ENCODE results near the gene GDI2.

DNA sequence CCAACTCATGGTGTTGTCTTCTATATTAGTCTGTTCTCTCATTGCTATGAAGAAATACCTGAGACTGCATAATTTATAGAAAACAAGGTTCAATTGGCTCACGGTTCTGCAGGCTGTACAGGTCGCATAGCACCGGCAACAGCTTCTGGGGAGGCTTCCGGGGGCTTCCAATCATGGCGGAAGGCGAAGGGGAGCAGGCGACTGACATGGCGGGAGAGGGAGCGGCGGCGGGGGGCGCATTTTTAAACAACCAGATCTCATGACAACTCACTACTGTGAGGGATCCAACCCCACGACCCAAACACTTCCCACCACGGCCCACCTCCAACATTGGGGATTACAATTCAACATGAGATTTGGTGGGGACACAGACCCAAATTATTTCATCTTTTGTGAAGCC is 28.7 kb upstream of the GDI2 start:
- no peak for TF ChIP-seq BCL6 (CRISPR knock-in tag; IDR thresholded peaks at IDR 0.05)
- TF ChIP-seq, protein P1, sequence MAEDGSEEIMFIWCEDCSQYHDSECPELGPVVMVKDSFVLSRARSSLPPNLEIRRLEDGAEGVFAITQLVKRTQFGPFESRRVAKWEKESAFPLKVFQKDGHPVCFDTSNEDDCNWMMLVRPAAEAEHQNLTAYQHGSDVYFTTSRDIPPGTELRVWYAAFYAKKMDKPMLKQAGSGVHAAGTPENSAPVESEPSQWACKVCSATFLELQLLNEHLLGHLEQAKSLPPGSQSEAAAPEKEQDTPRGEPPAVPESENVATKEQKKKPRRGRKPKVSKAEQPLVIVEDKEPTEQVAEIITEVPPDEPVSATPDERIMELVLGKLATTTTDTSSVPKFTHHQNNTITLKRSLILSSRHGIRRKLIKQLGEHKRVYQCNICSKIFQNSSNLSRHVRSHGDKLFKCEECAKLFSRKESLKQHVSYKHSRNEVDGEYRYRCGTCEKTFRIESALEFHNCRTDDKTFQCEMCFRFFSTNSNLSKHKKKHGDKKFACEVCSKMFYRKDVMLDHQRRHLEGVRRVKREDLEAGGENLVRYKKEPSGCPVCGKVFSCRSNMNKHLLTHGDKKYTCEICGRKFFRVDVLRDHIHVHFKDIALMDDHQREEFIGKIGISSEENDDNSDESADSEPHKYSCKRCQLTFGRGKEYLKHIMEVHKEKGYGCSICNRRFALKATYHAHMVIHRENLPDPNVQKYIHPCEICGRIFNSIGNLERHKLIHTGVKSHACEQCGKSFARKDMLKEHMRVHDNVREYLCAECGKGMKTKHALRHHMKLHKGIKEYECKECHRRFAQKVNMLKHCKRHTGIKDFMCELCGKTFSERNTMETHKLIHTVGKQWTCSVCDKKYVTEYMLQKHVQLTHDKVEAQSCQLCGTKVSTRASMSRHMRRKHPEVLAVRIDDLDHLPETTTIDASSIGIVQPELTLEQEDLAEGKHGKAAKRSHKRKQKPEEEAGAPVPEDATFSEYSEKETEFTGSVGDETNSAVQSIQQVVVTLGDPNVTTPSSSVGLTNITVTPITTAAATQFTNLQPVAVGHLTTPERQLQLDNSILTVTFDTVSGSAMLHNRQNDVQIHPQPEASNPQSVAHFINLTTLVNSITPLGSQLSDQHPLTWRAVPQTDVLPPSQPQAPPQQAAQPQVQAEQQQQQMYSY (CRISPR knock-in tag; IDR thresholded peaks at IDR 0.05) = no peak
- no peak for TF ChIP-seq POLR2A (IDR thresholded peaks at IDR 0.05; ENCODE audit: insufficient read depth in 1 of 2, low read depth in 2 of 2, low read length in 2 of 2)
- TF ChIP-seq FOXK2 (IDR thresholded peaks at IDR 0.05) = no peak
- TF ChIP-seq MYNN (CRISPR knock-in tag; IDR thresholded peaks at IDR 0.05; ENCODE audit: low read depth) = no peak
- TF ChIP-seq, protein P2, sequence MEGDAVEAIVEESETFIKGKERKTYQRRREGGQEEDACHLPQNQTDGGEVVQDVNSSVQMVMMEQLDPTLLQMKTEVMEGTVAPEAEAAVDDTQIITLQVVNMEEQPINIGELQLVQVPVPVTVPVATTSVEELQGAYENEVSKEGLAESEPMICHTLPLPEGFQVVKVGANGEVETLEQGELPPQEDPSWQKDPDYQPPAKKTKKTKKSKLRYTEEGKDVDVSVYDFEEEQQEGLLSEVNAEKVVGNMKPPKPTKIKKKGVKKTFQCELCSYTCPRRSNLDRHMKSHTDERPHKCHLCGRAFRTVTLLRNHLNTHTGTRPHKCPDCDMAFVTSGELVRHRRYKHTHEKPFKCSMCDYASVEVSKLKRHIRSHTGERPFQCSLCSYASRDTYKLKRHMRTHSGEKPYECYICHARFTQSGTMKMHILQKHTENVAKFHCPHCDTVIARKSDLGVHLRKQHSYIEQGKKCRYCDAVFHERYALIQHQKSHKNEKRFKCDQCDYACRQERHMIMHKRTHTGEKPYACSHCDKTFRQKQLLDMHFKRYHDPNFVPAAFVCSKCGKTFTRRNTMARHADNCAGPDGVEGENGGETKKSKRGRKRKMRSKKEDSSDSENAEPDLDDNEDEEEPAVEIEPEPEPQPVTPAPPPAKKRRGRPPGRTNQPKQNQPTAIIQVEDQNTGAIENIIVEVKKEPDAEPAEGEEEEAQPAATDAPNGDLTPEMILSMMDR (CRISPR knock-in tag; IDR thresholded peaks at IDR 0.05) = no peak
- no peak for TF ChIP-seq ELF4 (CRISPR knock-in tag; IDR thresholded peaks at IDR 0.05; ENCODE audit: borderline replicate concordance)
- no peak for TF ChIP-seq SMC3 (IDR thresholded peaks at IDR 0.05; ENCODE audit: low read length)
- TF ChIP-seq, protein P3, sequence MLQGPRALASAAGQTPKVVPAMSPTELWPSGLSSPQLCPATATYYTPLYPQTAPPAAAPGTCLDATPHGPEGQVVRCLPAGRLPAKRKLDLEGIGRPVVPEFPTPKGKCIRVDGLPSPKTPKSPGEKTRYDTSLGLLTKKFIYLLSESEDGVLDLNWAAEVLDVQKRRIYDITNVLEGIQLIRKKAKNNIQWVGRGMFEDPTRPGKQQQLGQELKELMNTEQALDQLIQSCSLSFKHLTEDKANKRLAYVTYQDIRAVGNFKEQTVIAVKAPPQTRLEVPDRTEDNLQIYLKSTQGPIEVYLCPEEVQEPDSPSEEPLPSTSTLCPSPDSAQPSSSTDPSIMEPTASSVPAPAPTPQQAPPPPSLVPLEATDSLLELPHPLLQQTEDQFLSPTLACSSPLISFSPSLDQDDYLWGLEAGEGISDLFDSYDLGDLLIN (CRISPR knock-in tag; IDR thresholded peaks at IDR 0.05; ENCODE audit: borderline replicate concordance) = no peak
